ENCODE measurements around the gene HTR2B.
"Not testable (repeated sequence)": the region's sequence is repeated elsewhere in the genome, so short reads cannot be mapped to it uniquely, and the experiment has no call there.

The HTR2B gene

DNA sequence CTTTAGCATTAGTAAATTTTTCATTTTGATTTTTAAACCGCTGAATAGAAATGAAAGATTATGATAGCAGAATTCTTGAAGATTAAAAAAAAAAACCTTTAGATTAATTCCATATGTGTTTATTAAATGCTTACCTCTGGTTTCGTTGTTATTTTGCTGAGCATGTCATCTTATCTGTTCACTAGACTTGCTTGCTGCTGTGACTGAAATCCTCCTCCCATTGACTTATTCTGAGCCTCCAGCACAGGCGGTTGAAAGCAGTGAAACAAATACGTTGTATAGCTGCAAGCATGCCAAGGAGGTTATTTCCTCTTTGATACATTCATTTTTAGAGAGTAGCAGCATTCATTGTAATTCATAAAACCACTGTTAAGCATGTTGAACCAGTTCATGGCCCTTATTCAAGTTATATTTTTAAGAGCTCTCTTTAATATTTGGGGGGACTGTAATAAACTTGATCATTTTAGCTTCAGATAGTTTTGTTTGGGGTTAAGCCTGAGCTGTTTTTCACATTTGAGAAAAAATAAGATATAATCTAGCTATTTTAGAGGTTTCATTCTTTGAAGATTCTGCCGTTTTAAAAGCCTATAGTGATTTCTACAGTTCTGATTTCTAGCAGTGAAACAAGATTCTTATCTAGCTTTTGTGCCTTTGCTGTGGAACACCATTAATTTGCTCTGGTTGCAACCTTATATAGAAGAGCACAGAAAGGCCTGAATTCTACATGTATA, at the start of gene HTR2B:
HTR2B (minus strand) TSS at position 205 of the 731 bp plus-strand sequence. CDS start 1,278 bp downstream, outside the sequence.
- DNase-seq (ENCODE audit: low read depth): peak; percentile 56

DNA sequence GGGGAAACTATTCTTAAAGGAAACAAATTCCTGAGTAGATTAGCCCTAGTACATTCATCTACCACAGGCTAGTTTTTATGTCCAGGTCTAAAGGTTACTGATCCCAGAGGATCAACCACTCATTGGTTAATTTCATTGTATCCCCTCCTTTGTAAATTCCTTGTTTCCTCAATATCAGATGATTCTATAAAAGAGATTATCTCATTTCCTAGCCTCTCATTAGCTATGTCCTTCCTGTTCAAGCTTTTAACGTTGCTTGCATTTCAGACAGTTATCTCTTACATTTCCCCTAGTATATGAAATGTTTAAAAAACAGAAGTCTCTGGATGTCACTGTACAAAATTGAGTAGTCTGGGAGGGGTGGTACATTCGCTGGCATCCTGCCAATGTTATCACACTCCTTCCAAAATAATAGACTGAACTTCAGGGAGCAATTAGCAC, 49.4 kb upstream of the HTR2B start:
- no peak for DNase-seq (ENCODE audit: low read depth)

DNA sequence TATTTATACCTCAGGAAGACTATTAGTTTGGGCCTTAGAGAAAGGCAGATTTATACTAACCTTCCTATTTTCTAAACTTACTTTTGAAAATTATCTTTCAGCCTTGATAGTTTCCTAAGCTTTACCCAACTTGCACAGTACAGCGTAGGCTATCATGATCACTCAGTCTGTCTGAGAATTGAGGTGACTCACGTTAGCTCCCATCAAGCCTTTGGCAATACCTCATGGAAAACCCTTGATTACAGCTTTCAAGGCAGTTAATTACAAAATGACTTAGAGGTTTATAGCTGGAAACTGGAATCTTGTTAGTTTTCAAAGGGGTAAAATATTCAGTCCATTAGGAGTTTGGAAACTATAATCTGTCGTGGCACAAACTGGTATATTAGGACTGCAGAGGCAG, 47.2 kb upstream of the HTR2B start:
- peak; percentile 48 for DNase-seq (ENCODE audit: low read depth)

DNA sequence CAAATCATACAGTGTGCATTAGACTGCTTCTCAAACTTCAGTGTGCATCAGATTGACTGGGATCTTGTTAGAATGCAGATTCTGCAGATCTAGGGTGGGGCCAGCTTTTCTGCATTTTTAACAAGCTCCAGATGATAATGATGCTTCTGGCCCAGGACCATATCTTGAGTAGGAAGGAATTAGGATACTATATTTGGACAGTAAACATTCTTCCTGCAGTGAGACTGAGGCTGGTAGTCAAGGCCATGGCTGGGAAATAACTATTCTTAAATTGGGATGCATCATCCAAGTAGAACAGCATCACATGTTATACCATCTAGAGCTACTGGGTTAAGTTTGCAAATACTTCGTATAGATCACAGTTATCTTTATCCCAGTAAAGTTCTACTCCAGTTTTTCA, 45.2 kb upstream of the HTR2B start:
- DNase-seq (ENCODE audit: low read depth): peak; percentile 84

DNA sequence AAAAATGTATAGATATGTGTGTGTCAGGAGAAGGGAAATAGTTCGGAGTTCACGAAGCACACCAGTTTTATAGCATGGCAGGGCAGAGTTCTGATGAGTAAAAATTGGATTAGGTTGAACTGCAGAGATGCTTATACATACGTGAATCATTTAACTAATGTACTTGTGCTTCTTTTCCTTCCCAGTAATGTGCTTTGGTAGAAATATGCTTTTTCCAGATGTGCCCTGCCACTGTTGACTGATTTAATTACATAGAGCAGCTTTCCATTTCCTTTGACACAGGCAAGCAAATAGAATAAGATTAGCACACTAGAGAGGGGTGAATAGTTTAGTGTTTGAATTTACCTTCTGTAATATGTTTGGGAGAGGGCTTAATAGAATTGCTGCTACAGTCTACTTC, 44.6 kb upstream of the HTR2B start:
- DNase-seq (ENCODE audit: low read depth): no peak

DNA sequence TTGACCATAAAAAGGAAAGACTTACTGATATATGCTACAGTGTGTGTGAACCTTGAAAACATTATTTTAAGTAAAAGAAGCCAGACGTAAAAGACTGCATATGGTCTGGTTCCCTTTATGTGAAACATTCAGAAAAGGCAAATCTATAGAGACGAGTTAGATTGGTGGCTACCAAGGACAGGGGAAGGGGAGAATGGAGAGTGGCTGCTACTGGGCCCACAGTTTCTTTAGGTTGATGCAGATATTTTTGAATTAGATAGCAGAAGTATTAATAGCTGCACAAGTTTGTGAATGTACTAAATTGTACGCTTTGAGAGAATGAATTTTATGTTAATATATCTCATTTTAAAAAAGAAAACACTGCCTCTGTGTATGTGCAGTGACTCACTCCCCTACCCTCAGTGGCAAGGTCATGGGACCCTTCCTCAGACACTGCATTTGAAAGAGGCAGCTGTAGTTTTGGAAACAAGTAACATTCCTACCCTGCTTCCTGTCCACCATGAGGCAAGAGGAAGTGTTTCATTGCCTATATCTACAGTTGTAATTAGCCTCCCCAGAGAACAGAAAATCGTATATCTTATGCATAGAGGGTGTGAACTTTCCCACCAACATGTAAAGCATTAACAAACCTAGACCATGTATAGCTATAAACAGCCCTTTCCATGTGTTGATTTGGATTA, 43.8 kb upstream of the HTR2B start:
- DNase-seq (ENCODE audit: low read depth): no peak

DNA sequence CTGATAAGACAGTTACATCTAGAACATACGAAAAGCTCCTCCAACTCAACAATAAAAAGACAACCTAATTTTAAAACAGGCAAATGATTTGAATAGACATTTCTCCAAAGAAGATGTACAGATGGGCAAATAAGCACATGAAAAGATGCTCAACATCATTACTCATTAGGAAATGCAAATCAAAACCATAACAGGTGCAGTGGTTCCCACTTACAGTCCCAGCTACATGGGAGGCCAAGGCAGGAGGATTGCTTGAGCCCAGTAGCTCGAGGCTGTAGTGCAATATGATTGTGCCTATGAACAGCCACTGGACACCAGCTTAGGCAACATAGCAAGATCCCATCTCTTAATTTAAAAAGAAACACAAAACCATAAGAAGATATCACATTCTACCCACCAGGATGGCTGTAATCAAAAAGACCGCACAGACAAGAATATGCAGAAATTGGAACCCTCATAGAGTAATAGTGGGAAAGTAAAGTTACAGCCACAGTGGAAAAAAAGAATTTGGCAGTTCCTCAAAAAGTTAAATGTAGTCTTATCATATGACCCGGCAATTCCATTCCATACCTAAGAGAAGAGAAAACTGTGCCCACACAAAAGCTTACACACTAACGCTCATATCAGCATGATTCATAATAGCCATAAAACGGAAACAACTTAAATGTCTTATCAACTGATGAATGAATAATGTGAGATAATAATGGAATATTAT, 43.1 kb upstream of the HTR2B start:
- no peak for DNase-seq (ENCODE audit: low read depth)

DNA sequence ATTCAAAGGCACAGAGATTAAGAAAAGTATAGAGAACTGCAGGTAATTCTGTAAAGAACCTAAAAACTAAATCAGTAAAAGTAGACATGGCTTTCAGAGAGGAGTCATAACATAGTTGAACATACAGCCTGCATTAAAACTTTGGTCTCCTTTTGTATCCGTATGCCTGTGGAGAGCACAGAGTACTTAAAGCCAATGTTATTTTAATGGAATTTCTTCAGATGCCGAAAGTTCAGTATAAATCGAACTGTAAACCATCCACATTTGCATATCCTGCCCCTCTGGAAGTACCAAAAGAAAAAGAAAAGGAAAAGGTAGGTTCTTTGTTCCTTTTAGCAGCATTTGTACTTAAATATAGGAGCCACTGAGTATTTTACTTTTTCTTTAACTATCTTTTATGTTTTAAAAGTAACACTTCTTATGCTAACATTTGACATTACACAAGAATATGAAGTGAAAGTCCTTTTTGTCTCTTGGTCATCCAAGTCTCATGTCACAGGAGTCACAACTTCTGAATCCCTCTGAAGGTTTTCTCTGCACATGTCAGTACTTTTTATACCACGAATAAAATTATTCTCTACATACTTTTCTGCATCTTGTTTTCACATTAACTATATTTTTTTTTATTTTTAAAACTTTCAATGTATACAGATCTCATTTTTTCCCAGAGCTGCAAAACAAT, 38.7 kb upstream of the HTR2B start:
- no peak for DNase-seq (ENCODE audit: low read depth)

DNA sequence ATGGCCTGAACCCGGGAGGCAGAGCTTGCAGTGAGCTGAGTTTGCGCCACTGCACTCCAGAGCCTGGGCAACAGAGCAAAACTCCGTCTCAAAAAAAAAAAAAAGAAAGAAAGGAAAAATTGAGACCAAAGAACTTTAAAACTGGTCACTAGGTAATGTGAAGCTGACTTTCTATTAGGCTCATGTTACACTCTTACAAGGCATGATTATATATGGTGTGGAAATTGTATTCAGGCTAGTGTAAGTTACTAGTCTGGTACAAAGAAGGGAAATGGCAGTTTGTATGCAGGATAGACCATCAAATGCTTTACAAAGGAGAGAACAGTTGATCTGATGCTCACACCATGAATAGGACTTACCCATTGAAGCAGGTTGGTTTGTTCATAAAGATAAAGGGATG, 38.2 kb upstream of the HTR2B start:
- DNase-seq (ENCODE audit: low read depth): no peak

DNA sequence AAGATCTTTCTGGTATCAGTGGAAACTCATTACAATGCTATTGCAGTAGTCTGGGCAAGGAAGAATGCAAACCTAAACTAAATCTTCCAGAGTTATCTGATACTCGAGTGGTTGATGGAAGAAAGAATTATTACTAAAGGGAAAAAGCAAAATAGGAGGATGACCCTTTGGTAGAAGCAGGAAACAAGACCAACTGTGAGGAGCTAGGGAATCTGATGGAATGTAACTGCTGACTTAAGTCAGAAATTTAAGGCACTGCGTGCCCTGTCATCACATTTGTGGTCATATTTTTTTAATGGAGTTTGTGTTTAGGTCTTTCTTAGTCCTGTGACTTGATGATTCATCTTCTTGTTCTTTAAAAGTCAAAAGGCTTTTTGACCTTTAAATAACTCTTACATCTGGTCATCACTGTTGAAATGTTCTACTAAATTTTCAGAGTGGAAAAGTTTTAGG, 37.1 kb upstream of the HTR2B start:
- peak; percentile 99 for DNase-seq (ENCODE audit: low read depth)

DNA sequence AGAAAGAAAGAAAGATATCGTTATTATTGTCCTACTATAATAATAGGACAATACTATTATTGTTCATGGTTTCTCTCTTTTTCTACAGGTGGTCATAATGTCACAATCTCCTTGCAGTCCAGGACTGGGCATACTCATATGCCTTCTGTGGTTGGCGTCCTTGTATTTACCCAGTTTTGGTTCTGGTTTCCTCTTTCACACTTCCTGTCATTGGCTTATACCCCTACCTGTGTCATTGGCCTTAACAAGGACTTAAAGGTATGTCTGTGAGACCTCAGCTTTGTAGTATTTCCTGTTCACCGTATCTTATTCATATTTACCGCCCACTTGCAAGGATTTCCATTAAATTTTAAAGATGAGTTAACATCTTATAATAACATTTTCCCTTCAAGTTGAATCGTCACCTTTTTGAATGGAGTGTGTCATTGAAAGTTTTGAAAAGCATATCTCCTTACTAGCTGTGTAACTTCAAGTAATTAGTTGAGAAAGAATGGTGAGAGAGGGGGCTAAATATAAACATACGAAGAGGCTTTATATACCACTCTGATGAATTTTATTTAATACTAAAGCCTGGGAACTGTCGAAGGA, 36.5 kb upstream of the HTR2B start:
- no peak for DNase-seq (ENCODE audit: low read depth)

DNA sequence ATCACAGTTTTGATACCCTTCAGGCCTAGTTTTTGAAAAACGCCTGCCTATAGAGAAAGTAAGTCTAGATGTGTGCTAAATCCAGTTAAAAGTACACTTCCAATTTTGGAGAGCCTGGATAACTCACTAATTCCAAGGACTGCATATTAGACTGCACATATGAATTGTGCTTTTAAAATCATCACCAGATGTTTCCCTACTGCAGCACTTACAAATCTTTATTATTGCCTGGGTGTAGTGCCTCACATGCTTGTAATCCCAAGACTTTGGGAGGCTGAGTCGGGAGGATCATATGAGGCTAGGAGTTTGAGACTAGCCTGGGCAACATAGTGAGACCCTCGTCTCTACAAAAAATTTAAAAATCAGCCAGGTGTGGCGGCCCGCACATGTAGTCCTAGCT, 35.9 kb upstream of the HTR2B start:
- no peak for DNase-seq (ENCODE audit: low read depth)

DNA sequence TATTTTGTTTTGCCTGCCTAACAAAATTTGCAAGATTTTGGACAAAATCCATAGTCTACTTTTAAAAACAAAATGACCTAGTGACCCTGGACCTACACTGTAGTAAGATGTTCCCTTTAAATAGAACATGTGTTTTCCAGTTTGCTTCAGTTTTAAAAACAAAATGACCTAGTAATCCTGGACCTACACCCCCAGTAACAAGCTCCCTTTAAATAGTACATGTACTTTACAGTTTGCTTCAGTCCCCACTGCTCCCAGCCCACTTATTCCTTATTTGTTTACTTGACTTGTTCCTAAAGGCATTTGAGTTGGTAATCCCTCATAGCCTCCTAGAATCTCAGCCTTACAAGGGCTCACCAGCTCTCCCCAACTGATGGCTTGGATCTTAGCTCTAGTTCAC, 34.5 kb upstream of the HTR2B start:
- no peak for DNase-seq (ENCODE audit: low read depth)

DNA sequence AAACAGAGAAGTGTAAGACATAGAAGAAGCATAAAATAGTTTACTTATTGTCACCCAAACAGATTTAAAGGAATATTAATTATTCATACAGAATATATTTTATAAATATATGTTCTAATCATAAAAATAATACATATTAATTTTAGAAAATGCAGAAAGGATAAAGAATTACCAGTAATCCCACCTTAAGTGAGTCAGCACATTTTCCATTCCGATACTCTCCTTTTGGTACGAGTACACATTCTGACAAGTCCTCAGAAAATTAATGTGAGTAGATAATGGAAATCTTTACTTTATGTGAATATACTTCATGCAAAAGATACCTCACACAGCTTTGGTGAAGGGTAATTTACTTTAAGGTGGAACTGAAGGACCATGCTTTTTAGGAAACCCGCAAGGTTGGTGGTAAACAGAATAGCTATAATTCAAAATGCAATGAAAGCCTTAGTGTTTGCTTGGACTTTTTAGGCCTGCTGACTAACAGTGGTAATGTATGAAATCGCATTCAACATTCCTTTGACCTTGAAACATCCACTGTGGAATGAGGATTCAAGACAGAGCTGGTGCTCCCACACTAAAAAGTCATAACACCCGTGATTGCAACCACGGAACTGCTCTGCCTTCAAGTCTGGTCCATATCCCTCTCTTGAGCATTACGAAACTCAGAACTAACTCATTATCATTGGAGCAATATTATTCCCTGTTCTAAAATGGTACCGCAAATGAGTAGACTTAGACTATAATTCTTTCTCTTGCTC, 28.1 kb upstream of the HTR2B start:
- DNase-seq (ENCODE audit: low read depth): peak; percentile 33

DNA sequence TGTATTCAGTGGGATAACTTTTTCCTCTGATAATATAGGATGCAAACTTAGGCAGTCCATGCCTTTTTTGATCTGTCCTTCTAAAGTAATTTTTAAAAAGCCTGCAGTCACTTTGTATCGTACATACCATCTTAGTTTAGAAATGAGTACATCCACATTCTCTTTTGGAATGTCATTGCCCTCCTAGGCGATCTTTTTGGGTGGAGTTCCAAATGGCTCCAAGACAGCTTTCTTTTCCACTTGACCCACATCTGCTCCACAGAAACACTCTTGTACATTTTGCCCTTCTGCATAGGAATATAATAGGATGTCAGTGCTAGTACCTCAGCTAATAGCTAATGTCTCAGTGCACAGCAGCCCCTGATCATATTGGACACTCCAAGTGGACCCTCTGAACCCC, 21.8 kb upstream of the HTR2B start:
- peak; percentile 27 for DNase-seq (ENCODE audit: low read depth)

DNA sequence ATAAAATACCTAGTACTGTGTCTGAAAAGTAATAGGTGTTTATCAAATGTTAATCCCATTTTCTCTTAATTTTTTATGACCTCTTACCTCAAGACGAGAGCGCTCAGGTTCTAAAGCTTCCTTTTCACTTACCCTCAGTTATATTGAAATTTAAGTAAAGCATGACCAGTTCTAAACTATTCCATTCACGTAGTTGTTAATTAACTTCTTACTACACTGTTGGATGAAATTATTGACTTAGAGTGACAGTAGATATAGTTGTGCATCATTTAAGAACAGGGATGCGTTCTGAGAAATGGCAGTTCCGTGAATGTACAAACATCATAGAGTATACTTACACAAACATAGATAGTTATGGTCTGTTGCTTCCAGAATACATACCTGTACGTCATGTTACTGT, 20.1 kb upstream of the HTR2B start:
- no peak for DNase-seq (ENCODE audit: low read depth)

DNA sequence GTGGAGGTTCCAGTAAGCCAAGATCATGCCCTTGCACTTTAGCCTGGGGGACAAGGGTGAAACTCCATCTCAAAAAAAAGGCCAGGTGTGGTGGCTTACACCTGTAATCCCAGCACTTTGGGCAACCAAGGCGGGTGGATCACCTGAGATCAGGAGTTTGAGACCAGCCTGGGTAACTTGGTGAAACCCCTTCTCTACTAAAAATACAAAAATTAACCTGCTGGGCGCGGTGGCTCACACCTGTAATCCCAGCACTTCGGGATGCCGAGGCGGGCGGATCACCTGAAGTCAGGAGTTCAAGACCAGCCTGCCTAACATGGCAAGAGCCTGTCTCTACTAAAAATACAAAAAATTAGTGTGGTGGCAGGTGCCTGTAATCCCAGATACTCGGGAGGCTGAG, 16.0 kb upstream of the HTR2B start:
- not testable (repeated sequence) for DNase-seq (ENCODE audit: low read depth)

DNA sequence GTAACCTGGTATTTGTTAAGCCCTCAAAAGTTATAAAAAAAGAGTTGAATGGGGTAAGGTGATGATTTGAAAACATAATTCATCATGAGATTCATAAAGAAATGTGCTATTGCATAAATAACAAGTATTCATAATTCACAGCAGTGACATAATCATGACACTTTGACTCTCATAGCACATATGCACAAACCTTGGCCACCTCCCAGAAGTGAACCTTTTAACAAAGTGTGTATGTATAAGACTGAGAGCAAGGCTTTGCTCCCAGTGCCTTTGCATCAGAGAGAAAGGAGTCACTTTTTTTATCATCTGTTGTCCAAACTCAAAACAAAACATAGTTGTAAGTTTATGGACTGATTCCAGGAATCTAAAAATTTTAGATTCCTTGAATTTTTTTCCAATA, 15.0 kb upstream of the HTR2B start:
- DNase-seq (ENCODE audit: low read depth): no peak

DNA sequence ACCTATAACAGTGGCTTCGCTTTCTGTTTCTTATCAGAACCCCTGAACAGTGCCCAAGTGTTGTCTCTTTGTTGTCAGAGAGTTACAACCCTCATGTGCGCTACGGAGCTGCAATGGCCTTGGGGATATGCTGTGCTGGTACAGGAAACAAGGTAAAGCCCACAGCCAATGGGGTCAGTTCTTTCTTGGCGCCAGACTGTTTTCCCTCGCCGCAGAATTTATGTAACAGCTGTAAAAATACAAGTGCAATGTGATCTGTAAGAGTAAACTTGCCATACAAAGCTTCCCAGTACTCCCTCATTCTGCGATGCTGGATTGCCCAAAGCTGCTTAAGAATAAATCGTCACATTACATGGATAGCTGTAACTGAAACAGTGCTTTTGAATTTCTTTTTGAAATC, 13.9 kb upstream of the HTR2B start:
- DNase-seq (ENCODE audit: low read depth): peak; percentile 35

DNA sequence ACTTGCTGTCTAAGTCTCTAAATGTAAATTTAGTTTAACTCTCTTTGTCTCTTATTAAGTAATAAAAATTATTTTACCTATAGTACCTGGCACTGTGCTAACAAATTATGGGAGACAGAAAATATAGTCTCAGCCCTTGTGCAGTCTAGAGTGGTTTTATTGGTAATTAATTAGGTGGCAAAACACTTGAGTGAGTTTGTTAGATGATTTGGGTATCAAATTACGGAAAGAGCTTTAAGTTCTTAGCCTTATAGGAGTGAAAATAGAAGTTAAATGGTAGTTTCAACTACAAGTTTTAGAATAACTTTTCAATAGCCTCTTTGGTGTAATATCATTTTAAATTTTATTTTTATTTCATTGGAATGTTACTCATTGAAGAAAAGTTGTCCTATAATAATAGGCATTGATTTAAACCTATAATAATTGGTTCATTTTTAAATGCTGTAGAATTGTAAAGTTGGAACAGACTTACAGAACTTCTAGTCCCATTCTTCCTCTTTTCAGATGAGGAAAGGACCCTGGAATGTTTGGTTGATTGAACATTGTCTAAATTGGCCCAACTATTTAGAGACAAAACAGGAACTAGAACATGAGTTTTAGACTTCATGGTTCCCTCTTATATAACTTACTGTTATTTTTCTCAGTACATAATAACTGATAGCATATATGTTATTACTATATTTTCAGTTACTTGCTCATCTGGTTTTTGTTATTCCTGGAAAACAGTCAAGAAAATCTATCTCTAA, 10.2 kb upstream of the HTR2B start:
- no peak for DNase-seq (ENCODE audit: low read depth)

Measured in fibroblast of gingiva (primary cell).